GM19351 (cell line): ENCODE data around the gene RASA4.
"Not testable (repeated sequence)": the region's sequence is repeated elsewhere in the genome, so short reads cannot be mapped to it uniquely, and the experiment has no call there.

Experiments used
- ATAC-seq: cut with Tn5 transposase; IDR thresholded peaks from one replicate; pipeline ENCODE4 v1.9.1; 2021; ENCODE audit warnings: mild to moderate bottlenecking, moderate library complexity; ENCODE audit not compliant: unreplicated experiment

The RASA4 gene

DNA sequence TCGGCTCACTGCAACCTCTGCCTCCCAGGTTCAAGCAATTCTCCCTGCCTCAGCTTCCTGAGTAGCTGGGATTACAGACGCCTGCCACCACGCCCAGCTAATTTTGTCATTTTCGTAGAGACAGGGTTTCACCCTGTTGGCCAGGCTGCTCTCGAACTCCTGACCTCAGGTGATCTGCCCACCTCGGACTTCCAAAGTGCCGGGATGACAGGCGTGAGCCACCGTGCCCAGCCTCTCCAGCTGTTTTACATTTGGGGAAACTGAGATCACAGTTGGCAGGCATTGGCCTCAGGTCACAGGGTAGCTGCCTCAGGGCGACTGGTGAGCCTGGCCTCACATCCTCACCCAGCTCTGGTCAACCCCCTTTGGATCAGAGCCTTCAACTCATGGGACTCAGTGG is 6.8 kb downstream of the RASA4 start:
- ATAC-seq = not testable (repeated sequence)

DNA sequence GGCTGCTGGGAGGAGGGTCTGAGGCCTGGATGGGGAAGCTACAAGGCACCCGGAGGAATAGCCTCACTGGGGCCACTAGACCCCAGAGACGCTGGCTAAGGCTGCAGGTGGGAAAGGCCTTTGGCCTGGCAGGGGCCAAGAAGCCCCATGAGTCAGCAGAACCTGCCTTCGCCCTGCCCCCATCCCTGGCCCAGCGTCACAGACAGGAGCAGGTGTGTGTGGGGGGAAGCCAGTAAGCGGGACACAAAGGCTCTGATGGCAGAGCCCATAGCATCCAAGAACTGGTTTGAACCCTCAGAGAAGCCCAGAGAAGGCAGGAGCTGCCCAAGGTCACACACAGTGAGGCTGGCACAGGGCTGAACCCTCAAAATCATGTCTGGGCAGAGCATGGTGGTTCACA is 9.7 kb downstream of the RASA4 start:
- ATAC-seq = not testable (repeated sequence)

DNA sequence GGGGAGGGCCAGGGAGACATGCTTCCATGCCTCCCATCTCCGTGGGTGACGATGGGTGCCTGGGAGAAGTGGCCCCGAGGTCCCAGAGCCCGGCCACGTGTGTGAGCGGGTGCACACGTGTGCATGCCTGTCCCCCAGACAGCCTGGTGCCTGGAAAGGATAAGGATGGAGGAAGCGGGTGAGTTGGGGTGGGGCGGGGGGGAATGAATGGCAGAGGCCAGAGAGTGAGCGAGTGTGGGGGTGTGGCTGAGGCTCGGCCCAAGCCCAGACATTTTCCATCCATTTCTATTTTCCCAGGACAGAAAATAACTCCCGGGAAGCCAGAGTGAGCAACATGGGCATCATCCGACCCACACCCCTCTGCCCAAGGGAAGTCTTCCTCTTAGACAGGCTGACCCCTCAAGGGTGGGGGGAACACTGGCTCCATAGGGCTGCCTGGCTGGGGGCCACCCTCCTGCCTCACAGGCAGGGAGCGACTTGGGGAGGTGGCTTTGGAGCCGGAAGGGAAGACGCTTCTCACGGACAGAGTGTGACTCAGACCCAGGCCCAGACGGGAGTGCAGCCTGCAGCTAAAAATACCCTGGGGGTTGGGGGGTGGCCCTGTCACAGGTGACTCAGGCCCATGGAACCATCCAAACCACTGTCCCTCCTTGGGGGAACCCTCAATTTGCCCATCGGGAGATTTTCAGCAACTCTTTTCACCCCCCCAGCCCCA is 12.0 kb downstream of the RASA4 start:
- not testable (repeated sequence) for ATAC-seq

DNA sequence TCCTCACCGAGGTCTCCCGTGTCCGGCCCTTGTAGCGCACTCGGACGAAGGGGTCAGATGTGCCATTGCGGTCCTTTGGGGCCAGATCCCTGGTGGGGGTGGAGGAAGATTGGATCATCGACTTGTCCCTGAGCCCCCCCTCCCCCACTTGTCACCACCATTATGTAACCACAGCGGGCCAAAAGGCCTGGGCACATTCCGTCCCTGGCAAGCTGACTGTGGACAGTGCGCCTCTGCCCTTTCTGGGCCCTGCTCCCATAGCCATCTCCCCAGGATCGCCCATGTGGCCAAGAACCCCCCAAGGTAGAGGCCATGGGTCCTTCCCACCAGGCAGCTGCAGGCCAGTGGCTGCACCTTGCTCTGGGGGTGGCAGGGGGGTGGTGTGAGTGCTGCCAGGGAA is 14.2 kb downstream of the RASA4 start:
- ATAC-seq = not testable (repeated sequence)

DNA sequence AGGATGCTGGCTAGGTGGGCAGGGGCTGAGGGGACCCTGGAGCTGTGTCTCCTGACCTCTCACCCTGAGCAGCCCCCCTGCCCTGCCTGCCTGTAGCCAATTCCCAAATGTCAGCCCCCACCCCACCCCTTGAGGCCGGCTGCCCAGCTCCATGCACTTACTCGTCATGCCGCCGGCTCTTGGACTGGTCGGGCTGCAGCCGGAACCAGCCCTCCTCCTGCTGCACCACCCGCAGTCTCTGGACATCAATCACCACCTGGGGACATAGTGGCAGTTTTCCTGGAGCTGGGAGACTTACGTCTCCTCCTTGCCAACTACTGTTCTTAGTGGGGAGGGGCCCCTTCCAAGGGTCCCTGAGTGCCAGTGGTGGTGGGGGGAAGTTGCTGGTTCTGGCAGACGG is 16.9 kb downstream of the RASA4 start:
- ATAC-seq = not testable (repeated sequence)

DNA sequence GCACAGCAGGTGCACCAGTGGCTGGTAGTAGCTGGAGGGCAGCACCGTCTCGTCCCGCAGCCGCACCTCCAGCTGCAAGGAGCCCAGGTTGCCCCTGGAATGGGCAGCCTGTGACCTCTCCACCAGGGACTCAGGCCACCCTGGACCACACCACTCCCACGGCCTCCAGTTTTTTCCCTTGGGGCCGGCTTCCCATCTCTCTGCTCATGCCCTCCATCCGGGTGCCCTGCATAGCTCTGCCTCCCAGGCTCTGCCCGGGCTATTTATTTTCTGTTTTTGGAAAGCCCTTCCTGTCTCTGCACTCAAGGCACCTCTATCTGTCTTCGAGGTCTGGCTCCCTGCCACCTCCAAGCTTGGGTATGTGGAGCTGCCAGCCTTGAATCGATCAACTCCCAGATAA is 20.5 kb downstream of the RASA4 start:
- ATAC-seq = not testable (repeated sequence)

DNA sequence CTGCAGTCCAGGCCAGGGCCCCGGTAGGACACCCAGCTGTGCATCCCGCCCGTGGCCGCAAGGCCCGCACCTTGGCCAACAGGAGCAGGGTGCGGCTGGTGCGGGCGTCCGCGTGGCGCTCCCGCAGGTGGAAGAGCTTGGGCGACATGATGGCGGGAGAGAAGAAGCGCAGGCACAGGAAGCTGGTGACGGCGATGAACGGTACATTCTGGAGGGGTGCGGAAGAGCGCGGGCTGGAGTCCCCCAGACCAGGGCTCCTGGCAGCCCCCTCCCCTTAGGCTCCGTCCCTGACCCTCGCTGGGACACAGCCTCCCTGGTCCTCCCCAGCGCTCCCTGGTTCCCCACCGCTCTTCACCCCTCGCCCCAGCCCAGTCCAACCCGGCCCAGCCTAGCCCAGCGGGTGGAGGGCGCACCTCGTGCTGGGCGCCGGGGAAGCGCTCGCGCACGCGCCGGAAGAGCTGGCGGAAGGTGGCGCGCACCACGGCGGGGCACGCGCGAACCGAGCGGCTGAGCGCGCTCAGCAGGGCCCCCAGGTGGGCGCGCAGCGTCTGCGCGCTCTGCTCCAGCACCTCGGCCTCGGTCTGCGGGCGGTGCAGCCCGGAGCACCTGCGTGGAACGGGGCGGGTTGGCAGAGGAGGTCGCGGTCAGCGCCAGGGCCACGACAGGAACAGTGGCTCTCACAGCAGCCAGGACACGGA is 22.8 kb downstream of the RASA4 start:
- ATAC-seq = peak; percentile 59

DNA sequence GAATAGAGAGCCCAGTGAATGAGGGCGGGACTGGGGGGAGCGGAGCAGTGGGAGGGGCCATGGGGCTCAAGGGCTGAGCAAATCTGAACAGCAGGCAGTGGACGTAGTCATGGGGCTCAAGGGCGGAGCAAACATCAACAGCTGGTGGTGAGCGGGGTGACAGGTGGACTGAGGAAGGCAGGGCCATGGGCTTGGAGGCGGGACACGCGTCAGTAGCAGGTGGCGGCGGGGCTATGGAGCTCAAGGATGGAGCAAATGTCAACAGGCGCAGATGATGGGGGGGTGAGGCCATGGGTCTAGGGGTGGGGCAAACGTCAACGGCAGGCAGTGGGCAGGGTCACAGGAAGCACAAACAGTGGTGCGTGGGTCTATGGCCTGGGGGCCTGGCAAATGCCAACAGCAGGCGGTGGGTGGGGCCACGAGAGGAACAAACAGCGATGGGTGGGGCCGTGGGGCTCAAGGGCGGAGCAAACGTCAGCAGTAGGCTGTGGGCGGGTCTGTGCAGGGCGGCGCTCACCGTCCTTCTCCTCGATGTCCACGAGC is 24.0 kb downstream of the RASA4 start:
- ATAC-seq = peak; percentile 58

DNA sequence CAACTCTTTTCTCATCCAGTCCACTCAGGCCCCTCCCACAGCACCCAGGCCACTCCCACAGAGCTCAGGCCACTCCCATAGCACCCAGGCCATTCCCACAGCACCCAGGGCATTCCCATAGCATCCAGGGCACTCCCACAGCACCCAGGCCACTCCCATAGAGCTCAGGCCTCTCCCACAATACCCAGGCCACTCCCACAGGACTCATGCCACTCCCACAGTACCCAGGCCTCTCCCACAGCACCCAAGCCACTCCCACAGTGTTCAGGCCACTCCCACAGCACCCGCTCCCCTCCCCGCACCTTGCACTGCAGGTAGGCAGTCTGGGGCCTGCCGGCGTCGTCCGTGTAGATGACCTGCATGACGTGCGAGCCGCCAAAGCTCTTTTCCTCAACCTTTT is 26.7 kb downstream of the RASA4 start:
- ATAC-seq = peak; percentile 53

DNA sequence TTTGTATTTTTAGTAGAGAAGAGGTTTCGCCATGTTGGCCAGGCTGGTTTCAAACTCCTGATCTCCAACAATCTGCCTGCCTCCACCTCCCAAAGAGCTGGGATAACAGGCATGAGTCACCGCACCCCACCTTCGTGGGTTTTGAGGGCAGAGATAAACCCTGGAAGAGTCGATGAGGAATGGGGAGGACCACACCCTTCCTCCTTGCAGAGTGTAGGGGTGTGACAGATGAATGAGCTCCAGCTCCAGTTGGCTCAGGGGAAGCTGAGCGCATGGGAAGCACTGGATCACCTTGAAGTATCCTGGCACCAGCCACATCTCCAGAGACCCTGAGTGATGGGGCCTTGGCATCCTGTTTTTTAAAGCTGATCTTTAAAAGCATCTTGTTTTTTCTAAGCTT is 33.1 kb downstream of the RASA4 start:
- not testable (repeated sequence) for ATAC-seq

DNA sequence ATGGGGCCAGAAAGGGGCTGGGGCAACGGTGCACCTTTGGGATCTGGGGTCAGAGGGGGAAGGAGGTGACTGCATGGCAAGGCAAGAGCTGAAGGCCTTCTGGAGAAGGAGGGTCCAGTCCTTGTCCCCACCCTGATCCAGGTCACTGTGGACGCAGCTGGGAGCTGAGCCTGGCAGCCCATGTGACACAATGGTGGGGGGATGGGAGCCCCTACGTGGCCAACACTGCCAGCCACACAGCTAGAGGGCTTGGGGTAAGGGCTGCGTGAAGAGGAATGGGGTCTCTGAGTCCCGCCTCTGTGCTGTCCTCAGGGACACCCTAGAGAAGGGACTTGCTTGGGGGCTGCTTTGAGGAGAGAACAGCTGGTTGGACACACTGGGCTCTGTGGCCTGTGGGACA is 34.8 kb downstream of the RASA4 start:
- ATAC-seq = not testable (repeated sequence)

DNA sequence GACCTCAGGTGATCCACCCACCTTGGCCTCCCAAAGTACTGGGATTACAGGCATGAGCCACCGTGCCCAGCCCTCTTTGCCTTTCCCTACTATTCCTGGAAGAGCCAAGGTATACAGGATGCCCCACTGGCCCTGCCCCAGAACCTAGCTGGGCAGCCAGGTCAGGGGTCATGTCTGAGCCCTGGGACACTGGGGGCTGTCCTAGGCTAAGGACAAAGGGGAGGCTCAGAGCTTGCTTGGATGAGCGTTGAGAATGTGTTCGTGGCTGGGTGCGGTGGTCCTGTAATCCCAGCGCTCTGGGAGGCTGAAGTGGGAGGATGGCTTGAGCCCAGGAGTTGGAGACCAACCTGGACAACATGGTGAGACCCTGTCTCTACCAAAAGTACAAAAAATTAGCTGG is 38.1 kb downstream of the RASA4 start:
- not testable (repeated sequence) for ATAC-seq

DNA sequence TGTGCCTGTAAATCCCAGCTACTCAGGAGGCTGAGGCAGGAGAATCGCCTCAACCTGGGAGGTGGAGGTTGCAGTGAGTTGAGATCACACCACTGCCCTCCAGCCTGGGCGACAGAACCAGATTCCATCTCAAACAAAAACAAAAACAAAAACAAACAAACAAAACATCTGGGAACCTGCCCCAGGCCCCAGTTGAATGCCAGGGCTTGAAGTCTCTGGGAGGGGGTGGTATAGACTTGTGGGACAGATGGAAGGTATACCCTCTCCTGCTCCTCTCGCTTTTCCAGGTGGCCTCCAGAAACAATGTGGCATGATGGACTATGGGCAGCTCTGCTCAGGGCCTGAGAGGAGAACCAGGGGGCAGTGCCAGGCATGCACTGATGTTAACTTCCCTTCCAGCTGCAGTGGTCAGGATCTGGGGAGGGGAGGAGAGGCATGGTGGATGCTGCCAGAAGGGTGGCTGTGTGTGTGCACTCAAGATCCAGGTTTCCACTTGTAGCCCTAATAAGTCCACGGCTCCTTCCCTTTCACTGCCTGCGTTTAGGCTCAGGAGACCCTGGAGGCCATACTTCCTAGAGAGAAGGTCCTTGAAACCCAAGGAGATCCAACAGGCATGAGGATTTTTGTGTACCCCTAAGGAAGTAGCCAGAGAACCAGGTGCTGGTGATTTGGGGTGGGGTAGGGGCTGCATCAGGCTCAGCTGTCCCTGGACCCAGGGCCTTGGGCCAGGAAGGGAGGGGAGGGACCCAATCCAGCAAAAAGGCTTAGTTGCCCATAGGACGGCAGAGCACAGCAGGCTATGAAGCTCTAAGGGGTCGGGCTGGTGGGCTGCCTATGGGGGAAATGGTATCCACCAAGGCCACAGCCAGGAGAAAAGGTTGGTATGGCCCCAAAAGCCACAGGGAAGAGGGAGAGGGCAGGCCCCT is 39.0 kb downstream of the RASA4 start:
- ATAC-seq = not testable (repeated sequence)

DNA sequence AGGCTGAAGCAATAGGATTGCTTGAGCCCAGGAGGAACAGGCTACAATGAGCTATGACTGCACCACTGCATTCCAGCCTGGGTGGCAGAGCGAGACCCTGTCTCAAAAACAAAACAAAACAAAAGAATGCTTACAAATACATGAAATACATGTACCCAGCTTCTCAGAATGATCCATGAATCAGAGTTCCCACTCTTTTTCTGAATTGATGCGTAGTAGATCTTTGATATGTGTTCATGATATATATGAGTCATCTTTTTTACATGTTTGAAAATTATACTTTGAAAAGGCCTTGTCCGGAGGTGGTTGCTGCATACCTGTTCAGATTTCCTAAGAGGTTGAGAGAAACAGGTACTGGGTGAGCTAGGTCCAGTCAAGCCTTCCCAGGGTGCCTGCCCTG is 40.2 kb downstream of the RASA4 start:
- not testable (repeated sequence) for ATAC-seq

DNA sequence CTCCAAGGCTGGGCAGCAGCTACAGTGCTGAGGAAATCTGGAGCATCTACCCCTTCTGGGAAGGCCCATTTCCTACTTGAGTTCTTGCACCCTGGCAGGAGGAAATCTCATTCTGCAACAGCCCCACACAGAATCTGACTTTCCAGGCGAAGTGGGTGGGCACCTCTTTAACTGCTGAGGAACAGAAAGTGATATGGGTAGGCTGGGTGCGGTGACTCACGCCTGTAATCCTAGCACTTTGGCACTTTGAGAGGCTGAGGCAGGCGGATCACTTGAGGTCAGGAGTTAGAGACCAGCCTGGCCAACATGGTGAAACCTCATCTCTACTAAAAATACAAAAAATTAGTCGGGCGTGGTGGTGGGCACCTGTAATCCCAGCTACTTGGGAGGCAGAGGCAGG is 41.9 kb downstream of the RASA4 start:
- ATAC-seq = not testable (repeated sequence)

DNA sequence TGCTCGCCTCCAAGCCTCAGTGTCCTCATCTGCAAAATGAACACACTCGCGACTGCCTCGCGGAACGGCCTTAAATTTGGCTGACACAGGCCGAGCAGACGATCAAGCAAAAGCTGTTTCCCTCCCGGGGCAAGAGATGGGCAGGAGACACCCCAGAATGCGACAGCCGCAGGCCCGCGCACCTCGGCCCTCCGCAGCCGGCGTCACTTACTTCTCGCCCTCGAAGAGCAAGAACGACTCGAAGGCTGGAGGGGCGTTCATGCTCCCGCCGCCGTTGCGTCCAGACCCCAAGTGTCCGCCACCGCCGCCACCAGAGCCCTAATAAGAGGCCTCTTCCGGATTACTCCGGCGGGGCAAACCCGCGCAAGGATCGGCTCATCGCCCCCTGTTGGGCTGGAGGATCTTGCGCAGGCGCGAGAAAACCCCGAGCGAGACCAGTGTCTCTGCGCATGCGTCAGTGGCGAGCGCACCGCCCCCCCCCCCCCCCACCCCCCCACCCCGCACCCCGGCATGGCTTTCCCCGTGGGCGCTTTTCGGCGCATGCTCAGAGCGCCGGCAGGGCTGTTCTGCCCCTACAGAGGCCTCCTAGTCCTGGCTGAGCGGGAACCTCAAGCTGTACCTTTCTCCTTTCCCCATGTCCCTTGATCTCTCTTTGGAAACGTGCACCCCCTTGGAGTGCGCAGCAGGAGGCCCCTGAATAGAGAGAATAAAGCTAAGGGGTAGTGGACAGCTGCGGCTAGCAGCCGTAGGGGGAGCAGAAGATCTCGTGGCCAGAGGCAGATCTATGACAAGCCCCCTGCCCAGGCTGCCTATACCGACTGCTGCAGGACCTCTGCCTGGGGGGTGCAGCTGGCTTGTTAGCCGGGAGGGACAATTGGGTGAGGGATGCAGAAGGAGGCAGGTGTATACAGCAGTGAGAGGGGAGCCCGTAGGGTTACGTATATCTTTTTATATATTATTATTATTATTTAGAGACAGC is 44.0 kb downstream of the RASA4 start, which contains the start of gene POLR2J3:
Gene POLR2J3 (minus strand): TSS at position 323 of the 979 bp plus-strand sequence. CDS start 62 bp downstream, at position 261.
- peak; percentile 93 for ATAC-seq

DNA sequence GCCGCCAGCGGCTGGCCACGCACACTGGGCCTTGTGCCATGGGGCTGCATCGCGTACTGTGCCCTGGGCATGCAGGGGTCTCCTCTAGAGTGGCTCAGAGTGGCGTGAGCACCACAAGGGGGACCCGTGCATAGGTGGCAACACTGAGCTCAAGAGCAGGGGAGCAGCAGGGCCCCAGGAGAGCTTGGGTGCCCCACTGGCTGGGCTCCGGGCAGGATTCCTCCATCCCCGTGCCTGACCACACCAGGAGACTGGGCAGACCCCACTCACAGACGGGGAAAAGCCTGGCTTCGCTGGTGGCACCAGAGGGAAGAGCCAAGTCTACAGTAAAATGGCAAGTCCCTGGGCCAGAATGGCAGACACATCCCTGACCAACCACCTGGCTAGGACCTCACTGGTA is 47.9 kb downstream of the RASA4 start:
- ATAC-seq = not testable (repeated sequence)

DNA sequence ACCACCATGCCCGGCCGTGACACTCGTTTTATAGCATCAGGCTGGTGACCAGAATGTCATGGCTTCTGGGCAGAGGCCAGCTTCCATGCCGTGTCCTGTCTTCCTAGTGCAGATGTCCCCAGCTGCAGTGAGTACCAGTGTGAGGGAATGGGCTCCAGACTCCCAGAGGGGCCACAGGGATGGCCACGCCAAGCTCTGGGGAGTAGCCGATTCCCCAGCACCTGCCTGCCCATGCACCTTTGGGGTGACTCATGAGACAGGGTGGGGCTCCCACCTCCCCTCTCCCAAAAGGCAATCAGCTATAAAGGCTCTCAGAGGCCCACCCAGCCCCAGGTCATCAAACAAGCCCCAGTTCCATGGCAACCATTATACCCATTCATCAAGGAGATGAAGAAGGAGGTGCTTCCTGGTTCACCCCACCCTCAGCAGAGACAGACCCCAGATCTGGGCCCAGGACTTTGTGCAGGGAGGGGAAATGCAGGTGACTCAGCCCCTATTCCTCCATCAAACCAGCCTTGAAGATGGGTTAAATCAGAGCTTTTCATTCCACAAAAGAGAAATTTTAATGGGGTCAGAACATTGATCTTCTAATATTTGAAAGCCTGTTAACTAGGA is 65.6 kb downstream of the RASA4 start, which contains the start of gene SPDYE2:
Gene SPDYE2 (plus strand): TSS at position 419 of the 615 bp plus-strand sequence. CDS start 2,030 bp downstream, outside the sequence.
- ATAC-seq = not testable (repeated sequence)

DNA sequence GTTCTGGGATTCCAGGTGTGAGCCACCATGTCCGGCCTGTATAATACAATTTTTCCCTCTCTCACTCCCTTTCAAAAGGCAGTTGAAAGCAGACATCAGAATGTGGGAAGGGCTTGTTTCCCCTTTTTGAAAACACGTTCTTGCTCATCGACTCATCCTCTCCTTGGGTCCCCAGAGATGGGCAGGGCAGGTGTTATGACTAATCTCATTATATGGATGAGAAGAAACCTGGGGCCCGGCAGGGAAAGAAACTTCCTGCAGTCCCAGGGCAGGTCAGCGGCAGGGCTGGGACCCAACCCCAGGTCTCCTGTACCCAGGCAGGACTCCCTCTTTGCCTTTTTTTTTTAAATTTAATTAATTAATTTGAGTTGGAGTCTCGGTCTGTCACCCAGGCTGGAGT is 70.2 kb downstream of the RASA4 start:
- peak; percentile 90 for ATAC-seq
